NCI-H1417 (cell line): Measurements from ENCODE around the gene RYR2.

Experiments used
- DNase-seq, 3 experiments: peaks; one replicate each; lab custom pipeline; 2025; lab: John Stamatoyannopoulos, UW

RYR2 gene

GRCh38 chr1:237032029-237032428, 10.0 kb upstream of the RYR2 start:
- DNase-seq = no peak

- DNase-seq = no peak
Observed at GRCh38 chr1:237033061-237033460, 8.9 kb upstream of the RYR2 start.

- DNase-seq = no peak
Observed at GRCh38 chr1:237033804-237034203, 8.2 kb upstream of the RYR2 start.

- no peak for DNase-seq
Observed at GRCh38 chr1:237035759-237036158, 6.2 kb upstream of the RYR2 start.

GRCh38 chr1:237038211-237038610, 3.8 kb upstream of the RYR2 start:
- no peak for DNase-seq

GRCh38 chr1:237040823-237041222, 1.2 kb upstream of the RYR2 start:
- no peak for DNase-seq

GRCh38 chr1:237041461-237041794, 556 bp upstream of the RYR2 start:
- no peak for DNase-seq

- no peak for DNase-seq
Observed at GRCh38 chr1:237042526-237042891, 525 bp downstream of the RYR2 start.

GRCh38 chr1:237042892-237043576, 1.1 kb downstream of the RYR2 start:
- DNase-seq = no peak

GRCh38 chr1:237043846-237044636, 2.1 kb downstream of the RYR2 start:
- DNase-seq = peak in 2 of 3 experiments; percentile 7 to 8

- no peak for DNase-seq
Observed at GRCh38 chr1:237045278-237046016, 3.5 kb downstream of the RYR2 start.

GRCh38 chr1:237048803-237049202, 6.8 kb downstream of the RYR2 start:
- DNase-seq = no peak

GRCh38 chr1:237050185-237050584, 8.2 kb downstream of the RYR2 start:
- DNase-seq = no peak

- no peak for DNase-seq
Observed at GRCh38 chr1:237050915-237051314, 8.9 kb downstream of the RYR2 start.

GRCh38 chr1:237054313-237054712, 12.3 kb downstream of the RYR2 start:
- DNase-seq = no peak

GRCh38 chr1:237058470-237058869, 16.5 kb downstream of the RYR2 start:
- DNase-seq = no peak

- no peak for DNase-seq
Observed at GRCh38 chr1:237059244-237059643, 17.3 kb downstream of the RYR2 start.

GRCh38 chr1:237062976-237063375, 21.0 kb downstream of the RYR2 start:
- no peak for DNase-seq

- DNase-seq = no peak
Observed at GRCh38 chr1:237065903-237066302, 23.9 kb downstream of the RYR2 start.

- DNase-seq = no peak
Observed at GRCh38 chr1:237070519-237070918, 28.5 kb downstream of the RYR2 start.

GRCh38 chr1:237071641-237072420, 29.8 kb downstream of the RYR2 start:
- no peak for DNase-seq
